Measurements from ENCODE around the gene WDFY2.
A peak's percentile ranks its signal among the peaks of the same experiment; 100 is the strongest.
"Not testable (repeated sequence)": the region's sequence is repeated elsewhere in the genome, so short reads cannot be mapped to it uniquely, and the experiment has no call there.

The WDFY2 gene, protein sequence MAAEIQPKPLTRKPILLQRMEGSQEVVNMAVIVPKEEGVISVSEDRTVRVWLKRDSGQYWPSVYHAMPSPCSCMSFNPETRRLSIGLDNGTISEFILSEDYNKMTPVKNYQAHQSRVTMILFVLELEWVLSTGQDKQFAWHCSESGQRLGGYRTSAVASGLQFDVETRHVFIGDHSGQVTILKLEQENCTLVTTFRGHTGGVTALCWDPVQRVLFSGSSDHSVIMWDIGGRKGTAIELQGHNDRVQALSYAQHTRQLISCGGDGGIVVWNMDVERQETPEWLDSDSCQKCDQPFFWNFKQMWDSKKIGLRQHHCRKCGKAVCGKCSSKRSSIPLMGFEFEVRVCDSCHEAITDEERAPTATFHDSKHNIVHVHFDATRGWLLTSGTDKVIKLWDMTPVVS

DNA sequence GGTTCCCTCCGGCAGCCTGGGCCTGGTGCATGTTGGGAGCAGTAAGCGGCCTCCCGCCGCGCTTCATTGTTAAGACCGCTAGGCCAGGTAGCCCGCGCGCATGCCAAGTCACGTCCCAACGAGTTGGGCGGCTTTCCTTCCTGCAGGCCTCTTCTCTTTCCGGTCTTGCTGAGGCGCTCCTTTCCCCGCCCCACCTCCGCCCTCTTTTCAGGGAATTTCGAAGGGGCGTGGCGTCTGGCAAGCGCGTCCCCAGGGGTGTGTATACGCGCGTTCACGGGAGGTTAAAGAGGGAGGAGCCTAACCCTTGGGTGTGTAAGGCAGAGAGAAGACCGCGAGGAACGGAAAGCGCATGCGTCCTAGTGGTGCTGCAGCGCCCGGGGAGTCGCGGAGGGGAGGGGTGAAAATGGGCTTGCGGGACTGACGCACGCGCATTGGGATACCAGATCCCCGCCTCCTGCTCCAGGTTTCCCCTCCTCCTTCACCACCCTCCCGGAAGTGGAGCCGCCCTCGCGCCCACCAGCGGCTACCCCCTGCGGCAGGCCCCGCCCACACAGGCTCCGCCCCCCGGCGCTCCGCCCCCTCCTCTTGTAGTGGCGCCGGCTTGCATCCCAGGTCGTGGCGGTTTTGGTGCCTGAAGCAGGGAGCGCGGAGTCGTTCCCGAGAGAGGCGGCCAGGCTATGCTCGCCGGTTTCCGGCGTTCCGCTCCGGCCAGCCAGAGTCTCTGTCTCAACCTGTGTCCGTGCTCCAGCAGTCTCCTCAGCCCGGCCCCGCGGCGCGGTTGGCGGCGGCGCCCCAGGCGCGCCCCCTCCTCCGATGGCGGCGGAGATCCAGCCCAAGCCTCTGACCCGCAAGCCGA lies at the start of gene WDFY2:
WDFY2 (plus strand) TSS at position 588 of the 856 bp plus-strand sequence; CDS start at position 814, 226 bp downstream.
- peak; percentile 56 for DNase-seq

DNA sequence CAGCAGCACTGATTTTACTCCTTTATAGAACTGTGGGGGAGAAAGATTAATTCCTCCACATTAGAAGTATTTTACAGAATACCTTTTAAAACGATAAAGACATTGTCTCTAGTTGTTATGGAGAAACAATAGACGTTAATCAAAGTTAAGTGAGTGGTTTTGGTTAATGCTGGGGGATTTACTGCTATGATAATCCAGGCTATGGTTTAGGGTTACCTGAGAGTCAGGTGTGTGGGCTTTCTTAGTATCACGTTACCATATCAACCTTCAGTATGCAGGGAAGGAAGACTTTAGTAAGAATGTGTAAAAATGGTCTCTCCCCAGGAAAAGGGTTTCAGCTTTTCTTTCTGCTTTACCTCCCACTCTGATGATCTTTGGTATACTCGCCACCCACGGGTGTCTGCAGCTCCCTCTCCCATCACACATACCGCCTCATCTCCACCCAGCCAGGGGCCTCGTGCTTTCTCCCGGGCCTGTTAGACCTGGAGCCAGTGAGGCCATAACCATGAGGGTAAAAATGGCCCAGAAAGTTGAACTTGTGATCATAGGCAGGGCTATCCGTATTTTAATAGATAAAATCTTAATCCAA lies 45.6 kb upstream of the WDFY2 start:
- DNase-seq = no peak

DNA sequence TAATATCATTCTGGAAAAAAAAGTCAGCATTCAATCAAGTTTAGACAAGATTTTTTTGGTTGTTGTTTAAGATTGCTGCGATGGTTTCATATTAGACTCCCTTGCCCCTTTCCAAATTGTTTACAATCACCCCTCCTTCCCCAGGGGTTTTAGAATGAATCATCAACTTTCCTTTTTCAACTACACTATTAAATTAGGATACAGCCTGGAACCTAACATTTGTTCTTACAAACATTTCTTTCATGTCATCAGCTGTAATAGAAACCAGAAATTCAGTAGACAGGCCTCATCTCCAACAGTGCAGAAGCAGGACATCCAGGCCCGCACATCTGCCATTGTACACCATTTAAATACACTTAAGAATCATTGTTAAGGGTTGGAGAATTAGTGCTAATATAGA lies 44.4 kb upstream of the WDFY2 start:
- DNase-seq = no peak

DNA sequence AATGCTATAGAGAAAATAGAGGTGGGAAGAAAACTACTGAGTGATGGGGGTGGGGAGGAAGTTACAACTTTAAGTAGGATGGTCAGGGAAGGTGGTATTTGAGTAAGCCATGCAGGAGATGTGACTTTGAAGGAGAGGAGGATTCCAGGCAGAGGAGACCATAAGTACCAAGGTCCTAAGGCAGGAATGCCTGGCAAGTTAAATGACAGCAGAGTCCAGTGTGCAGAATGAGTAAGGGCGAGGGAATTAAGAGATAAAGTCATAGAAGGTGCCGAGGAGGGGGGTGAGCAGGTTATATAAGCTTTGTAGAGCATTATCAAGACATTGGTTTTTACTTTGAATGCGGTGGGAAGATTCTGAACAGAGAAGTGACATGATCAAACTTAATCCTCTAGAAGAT lies 43.2 kb upstream of the WDFY2 start:
- no peak for DNase-seq

DNA sequence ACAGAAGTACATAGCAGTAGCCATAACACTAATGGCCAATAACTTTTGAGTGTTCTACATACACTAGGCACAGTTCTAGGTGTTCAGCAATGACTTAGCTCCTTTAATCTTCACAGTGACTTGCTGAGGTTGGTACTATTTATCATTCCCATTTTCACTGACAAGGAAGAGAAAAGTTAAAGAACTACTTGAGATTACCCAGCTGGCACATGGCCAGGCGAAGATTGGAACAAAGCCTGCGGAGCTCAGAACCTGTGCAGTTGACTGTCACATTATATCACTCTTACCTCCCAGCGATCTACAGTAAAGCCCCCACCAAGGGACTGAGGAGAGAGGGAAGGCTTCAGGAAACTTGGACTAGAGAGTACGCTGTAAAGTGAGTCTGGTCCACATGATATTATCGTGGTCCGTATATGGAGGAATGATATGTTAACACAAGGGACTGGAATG lies 42.4 kb upstream of the WDFY2 start:
- no peak for DNase-seq

DNA sequence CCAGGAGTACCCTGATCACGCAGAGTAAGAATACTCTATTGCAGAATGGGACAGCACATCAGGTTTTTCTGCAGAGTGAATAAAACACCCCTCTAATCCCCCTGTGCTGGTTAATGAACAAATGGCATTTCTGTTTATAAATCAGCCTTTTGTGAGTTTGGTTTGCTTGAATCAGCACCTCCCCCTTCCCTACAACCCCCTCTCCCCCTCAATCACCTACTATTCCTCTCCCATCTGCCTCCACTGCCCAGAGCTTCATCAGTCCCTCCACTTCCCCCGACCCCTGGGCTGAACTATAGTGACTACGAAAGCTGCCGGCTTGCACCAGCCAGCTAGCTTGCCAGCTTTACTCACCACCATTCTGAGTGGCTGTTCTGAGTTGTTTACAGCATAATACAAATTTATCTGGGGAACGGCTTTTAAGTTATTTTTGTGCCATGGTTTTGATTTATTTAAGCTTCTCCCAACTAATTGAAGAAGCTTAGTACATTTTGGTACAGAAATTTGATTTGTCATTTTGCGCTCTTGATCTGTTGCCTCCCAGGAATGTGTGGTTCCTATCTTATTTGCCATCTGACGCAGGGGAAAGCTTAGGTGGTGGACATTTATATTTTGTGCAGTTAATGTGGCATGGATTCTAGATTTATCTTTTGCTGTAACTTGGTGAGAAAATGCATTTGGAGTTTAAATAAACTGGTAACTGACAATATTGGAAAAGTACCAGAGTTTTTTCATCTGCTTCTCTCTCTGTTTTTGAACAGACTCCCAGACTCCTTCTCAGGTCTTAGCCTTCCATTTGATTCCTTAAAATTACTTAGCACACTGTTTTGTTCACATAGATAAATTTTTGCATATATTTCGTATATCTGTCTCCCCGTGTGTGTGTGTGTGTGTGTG lies 41.7 kb upstream of the WDFY2 start:
- DNase-seq = no peak

DNA sequence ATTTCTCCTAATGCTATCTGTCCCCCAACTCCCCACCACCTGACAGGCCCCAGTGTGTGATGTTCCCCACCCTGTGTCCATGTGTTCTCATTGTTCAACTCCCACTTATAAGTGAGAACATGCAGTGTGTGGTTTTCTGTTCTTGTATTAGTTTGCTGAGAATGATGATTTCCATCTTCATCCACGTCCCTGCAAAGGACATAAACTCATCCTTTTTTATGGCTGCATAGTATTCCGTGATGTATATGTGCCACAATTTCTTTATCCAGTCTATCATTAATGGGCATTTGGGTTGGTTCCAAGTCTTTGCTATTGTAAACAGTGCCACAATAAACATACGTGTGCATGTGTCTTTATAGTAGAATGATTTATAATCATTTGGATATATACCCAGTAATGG lies 38.8 kb upstream of the WDFY2 start:
- not testable (repeated sequence) for DNase-seq

DNA sequence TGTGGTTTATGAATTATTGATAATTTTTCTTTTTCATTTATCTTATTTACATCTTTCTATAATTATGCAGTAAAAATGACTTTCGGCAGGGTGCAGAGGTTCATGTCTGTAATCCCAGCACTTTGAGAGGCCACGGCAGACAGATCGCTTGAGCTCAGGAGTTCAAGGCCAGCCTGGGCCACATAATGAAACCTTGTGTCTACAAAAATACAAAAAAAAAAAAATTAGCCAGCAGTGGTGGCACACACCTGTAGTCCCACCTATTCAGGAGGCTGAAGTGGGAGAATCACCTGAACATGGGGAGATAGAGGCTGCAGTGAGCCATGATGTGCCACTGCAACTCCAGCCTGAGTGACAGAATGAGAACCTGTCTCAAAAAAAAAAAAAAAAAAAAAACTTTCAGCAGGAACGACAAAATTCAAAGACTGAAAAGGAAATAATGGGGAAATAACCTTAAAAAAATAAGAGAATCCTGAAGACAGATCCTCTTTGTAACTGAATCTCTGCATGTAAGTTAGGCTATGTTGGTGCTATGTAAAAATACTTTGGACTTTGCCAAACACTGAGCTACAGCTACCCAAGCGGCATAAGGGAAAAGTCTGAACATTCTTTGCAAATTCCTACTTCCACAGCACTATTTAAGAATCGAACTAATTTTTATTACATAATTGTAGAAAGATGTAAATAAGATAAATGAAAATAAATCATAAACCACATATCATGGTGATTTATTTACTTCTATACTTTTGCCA lies 36.7 kb upstream of the WDFY2 start:
- DNase-seq = no peak

DNA sequence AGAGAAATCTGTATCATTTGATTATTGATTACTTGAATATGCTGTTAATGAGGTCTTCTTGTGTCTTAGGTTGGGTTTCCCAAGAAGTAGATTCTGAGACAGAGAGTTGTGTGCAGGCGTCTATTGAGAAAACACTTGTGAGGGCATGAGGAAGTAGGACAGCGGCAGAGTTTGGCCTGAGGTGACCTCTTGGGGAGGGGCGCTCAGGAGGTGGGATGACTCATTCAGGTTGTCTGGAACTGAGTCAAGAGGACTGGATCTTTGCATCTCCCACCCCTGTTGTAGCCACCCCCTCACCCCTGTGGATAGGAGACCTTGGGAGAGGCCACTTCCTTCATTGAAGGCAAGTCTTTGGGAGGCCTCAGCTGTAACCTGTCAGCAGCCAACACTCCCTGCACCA lies 35.2 kb upstream of the WDFY2 start:
- DNase-seq = no peak

DNA sequence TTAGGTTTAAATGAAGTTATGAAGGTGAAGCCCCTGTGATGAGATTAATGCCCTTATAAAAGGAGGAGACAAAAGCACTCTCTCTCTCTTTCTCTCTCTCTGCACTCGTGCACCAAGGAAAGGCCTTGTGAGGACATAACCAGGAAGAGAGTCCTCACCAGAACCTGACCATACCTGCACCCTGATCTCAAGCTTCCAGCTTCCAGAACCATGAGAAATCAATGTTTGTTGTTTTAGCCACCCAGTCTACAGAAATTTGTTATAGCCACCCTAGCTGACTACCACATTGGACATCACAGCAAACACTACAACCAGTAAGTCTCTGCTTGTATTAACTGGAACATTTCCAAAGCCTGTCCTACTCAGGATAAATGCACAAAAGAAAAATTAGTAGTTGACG lies 34.7 kb upstream of the WDFY2 start:
- no peak for DNase-seq

DNA sequence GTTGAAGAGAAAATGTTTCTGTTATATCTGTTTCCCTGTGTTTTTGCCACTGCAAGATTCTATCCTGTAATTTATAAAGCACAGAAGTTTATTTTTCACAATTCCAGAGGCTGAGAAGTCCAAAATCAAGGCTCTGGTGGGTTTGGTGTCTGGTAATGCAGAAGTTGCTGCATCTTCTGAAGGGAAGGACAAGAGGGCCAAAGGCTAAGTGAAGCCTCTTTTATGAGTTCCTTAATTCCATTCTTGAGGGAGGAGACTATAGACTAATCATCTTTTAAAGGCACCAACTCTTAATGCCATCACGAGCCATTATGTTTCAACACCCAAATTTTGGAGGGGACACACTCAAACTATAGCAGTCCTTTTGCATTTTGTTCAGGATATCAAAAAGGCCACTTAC lies 34.1 kb upstream of the WDFY2 start:
- no peak for DNase-seq

DNA sequence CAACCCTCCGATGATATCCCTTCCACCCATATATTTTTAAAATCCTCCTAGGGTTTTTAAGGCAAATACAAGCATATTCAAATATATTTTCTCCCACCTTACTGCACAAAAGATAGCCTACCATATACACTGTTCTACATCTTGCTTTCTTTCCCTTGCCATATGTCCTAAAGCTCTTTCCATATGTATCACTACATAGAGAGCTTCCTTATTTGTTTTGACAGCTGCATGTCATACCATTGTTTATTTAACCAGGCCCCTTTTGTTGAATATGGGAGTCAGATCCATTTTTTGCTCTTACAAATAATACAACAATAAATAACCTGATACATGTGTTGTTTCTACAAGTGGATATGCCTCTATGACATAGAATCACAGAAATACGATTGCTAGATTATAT lies 32.8 kb upstream of the WDFY2 start:
- no peak for DNase-seq

DNA sequence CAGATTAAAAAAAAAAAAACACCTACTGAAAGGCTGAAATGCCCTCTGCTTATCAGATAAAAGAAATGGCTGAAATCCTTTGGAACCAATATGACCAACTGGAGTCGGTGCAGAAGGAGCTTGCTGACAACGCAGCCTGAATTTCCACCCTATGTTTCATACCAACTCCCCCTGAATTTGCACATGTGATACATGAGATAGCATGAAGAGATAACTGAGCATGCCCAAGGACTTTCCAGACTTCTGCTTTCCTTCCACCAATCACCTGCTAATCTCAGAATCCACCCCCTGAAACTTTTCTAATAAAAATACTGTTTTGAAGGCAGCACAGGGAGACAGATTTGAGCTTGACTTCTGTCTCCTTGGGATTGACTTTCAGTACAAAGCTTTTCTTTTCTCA lies 32.2 kb upstream of the WDFY2 start:
- DNase-seq = no peak

DNA sequence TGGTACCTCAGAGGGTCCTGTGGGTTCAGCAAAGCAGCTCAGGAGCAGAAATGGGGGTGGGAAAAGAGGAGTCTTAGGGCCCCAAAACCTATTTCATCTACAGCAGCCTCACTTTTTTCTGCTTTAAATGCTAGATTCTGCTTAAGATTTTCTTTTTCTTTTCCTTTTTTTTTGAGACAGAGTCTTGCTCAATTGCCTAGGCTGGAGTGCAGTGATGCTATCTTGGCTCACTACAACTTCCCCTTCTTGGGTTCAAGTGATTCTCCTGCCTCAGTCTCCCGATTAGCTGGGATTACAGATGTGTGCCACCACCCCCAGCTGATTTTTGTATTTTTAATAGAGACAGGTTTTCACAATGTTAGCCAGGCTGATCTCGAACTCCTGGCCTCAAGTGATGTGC lies 30.7 kb upstream of the WDFY2 start:
- no peak for DNase-seq

DNA sequence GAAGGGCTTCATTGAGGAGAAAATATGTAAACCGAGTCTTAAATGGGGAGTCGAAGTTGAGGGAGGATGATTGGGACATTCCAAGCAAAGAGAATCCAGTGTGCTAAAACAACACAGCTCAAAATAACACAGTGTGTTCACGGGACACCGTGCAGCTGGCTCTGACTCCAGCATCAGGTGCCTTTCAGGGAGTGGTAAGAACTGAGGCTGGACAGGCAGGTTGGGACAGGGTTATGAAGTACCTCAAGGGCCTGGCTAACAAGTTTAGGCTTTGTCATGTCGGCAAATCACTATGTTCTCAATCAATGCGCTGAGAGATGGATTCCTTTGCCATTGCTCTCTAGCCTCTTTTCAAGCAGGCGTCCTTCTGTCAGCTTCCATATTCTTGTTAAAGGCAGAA lies 27.5 kb upstream of the WDFY2 start:
- no peak for DNase-seq

DNA sequence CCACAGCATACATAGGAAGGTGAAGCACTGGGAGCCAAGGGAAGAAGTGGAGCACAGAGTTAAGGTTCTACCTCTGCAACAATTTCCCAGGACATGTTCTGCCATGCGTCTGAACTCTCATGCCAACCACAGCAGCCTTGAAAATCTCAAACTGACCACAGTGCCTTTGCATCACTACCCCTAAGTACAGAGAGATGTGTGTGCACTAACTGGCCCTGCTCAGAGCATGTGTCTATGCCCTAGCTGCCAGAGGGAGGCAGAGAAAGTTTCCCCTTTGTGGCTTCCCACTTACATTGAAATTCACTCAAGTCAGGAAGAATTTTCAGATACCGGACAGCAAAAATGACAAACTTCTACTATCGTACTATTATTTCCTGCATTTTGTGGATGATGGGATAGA lies 26.8 kb upstream of the WDFY2 start:
- DNase-seq = no peak

DNA sequence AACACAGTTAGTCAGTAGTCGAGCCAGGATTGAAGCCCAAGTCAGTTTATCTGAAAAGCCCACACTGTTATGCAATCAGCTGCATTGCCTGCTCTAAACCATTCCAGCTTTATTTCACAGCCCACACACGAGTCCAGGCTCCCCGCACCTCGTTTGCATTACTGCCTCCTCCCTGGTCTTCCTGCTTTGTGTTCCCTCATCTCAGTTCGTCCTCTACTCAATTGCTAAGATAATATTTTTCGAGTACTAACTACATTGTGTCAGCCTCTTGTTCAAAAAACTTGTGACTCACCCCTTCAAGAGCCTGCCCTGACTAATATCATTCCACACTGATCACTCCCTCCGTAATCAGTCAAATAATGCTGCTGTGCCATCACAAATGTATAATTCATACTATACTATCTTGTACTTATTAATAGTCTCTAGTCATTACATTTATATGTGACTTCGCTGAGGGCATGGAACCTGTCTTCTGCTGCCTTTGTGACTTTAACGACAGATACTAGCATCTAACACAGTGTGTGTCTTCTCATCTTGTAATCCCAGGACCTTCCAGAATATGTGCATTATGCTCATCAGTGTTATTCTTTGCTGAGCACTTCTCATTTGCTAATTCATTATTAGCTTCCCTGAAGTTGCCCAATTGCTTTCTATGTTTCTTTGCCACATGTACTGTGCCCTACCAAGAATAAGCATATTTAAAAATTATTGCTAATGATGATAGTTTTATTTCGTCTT lies 26.2 kb upstream of the WDFY2 start:
- DNase-seq = no peak

DNA sequence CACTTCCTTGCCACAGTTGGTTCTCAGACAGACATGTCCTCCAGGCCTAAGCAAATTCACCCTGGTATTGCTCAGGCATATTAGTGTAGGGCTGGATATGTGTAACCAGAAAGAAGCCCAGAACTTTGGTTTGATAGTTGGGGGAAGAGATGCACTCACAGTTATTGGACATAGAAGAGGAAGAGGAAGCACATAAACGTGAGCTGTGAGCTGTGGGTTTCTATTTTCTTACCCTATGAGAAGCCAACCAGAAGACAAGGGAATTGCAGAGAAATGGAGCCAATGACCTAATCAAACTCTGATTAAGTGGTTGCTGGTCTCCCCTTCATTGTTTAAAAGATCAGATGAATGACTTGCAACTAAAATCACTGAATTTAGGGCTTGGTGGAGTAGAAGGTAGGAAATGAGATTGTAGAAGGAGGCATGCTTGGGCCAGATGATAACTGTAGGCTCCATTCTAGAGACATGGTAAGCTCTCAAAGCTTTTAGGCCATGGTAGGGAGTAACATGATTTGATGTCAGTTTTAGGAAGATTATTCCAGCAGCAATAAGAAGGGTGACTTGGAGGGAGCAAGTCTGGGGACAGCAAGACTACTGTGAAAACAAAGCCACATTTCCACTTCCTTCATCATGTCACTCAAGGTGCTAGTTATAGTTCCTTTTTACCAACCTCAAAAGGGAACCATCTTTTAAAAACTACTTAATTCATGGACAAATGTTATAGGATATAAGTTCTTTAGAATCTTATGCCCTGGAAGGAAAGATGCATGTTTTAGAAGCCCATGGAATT lies 24.1 kb upstream of the WDFY2 start:
- no peak for DNase-seq

DNA sequence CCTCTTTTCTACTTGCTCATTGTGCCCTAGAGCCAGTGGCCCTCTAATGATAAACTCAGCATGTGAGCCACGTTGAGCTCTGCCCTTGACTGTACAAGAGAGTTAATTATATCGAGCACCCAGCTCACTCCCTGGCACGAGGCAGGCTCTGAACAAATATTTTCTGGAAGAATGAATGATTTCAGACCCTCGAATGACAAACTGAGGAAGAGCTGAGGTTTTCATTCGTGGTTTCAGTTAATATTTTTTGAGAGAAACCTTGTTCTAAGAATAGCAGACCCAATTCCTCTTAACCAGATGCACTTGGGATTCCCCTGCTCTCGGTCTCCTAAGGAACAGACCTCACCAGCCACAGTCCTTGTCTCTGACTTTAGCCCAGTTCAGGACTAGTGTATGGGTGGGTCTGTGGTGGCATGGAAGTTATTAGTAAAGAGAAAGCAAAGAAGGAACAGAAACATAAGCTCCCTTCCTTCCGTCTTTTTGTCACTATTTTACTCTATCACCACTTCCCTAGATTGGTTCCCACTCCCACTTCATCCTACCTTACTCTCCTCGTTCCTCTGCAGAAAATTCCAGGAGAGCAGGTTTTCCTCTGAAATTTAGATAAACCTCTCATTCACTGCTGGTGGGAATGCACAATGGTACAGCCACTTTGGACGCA lies 22.1 kb upstream of the WDFY2 start:
- DNase-seq = no peak

DNA sequence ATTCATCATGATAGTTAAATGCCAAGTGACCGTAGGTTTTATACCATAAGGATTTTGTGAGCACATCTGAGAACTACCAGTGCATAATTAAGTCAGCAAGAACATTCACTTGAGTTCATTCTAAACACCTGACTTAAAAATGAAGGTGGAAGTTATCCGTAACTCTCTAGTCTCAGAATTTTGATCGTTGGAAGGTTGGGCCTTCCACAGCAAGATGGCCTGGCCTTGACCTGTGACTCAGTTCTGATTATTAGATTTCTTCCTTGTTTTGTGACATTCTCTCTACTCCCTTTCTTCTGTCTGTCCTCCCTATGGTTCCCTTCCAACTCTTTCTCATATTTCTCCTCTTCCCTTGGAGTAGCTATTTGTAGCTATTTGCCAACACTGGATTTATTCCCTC lies 20.0 kb upstream of the WDFY2 start:
- no peak for DNase-seq

Measured in 8988T (cell line).